ENCODE data around the gene PDLIM4.
A peak's percentile ranks its signal among the peaks of the same experiment; 100 is the strongest.

PDLIM4 gene

GRCh38 chr5:132253452-132254320 lies 3.8 kb upstream of the PDLIM4 start:
- no peak for DNase-seq (ENCODE audit: low spot score)

GRCh38 chr5:132254321-132254977 lies 3.0 kb upstream of the PDLIM4 start:
- no peak for DNase-seq (ENCODE audit: low spot score)

GRCh38 chr5:132256086-132256782 lies 1.3 kb upstream of the PDLIM4 start:
- no peak for DNase-seq (ENCODE audit: low spot score)

- DNase-seq (ENCODE audit: low spot score), result no peak
Measured at GRCh38 chr5:132256783-132257130, 739 bp upstream of the PDLIM4 start.

- DNase-seq (ENCODE audit: low spot score), result peak; percentile 66
Measured at GRCh38 chr5:132258102-132259068, 889 bp downstream of the PDLIM4 start.

- DNase-seq (ENCODE audit: low spot score), result peak; percentile 89
Measured at GRCh38 chr5:132259069-132259851, 1.8 kb downstream of the PDLIM4 start.

- DNase-seq (ENCODE audit: low spot score), result no peak
Measured at GRCh38 chr5:132260051-132260450, 2.6 kb downstream of the PDLIM4 start.

- no peak for DNase-seq (ENCODE audit: low spot score)
Measured at GRCh38 chr5:132260714-132261551, 3.4 kb downstream of the PDLIM4 start.

GRCh38 chr5:132261881-132262845 lies 4.7 kb downstream of the PDLIM4 start:
- DNase-seq (ENCODE audit: low spot score), result no peak

- DNase-seq (ENCODE audit: low spot score), result no peak
Measured at GRCh38 chr5:132262882-132263547, 5.5 kb downstream of the PDLIM4 start.

GRCh38 chr5:132263548-132264261 lies 6.2 kb downstream of the PDLIM4 start:
- DNase-seq (ENCODE audit: low spot score), result peak; percentile 89

GRCh38 chr5:132264546-132265335 lies 7.2 kb downstream of the PDLIM4 start:
- no peak for DNase-seq (ENCODE audit: low spot score)

- peak; percentile 94 for DNase-seq (ENCODE audit: low spot score)
Measured at GRCh38 chr5:132265336-132266030, 8.0 kb downstream of the PDLIM4 start.

- no peak for DNase-seq (ENCODE audit: low spot score)
Measured at GRCh38 chr5:132266031-132266835, 8.7 kb downstream of the PDLIM4 start.

GRCh38 chr5:132266836-132267160 lies 9.3 kb downstream of the PDLIM4 start:
- no peak for DNase-seq (ENCODE audit: low spot score)

Measured in AG08396 (cell line).